ENCODE measurements around the gene OR12D3. TPM values are rescaled to one million over a fixed set of nuclear protein-coding genes. Genes with fewer than 3 reads are reported as not detected.

The OR12D3 gene
- total RNA-seq, 4 donors from 2014 or later: not detected

GRCh38 chr6:29332676-29333075 lies 42.4 kb downstream of the OR12D3 start:
- TF ChIP-seq POLR2A (IDR thresholded peaks at IDR 0.05) (no peak), CTCF (IDR thresholded peaks at IDR 0.05) (no peak)
- Histone ChIP-seq H3K4me3 (no peak overlapping the region), H3K36me3 (no peaks in the 10 kb centered on the region), H3K27me3 (no peaks in the 10 kb centered on the region), H3K4me1 (no peaks in the 10 kb centered on the region), H3K9me3 (no peaks in the 10 kb centered on the region), H3K27ac (no peak overlapping the region)
- intact Hi-C loops (cut with DNase I; ENCODE audit: low total_unique reads): no loop called here
- DNase-seq: no peak

GRCh38 chr6:29325777-29326176 lies 49.3 kb downstream of the OR12D3 start:
- no peak overlapping the region for H3K4me3 ChIP-seq
- H3K27me3 ChIP-seq: no peaks in the 10 kb centered on the region
- H3K27ac ChIP-seq: no peak overlapping the region
- no peaks in the 10 kb centered on the region for H3K9me3 ChIP-seq
- H3K36me3 ChIP-seq: no peaks in the 10 kb centered on the region
- DNase-seq: no peak
- intact Hi-C loops (cut with DNase I; ENCODE audit: low total_unique reads): no loop called here
- no peaks in the 10 kb centered on the region for H3K4me1 ChIP-seq
- TF ChIP-seq POLR2A (IDR thresholded peaks at IDR 0.05) (no peak), CTCF (IDR thresholded peaks at IDR 0.05) (no peak)

Other genes starting within 250 kb of the OR12D3 start
- gene OR2J2, start 204.4 kb downstream of the OR12D3 start, total RNA-seq: 10 to 100 TPM in 1 of 4 donors, not detected in 3; 11.8 TPM
- not detected for gene OR14J1, start 73.6 kb downstream of the OR12D3 start, total RNA-seq
- gene OR5V1, start 6.4 kb downstream of the OR12D3 start, total RNA-seq: not detected
- not detected for gene OR12D2, start 20.3 kb upstream of the OR12D3 start, total RNA-seq
- not detected for gene OR12D1, start 39.6 kb upstream of the OR12D3 start, total RNA-seq
- gene OR10C1, start 64.0 kb upstream of the OR12D3 start, total RNA-seq: not detected
- not detected for gene OR11A1, start 81.8 kb upstream of the OR12D3 start, total RNA-seq
- gene OR2H1, start 81.9 kb upstream of the OR12D3 start, total RNA-seq: not detected
- gene MAS1L, start 112.7 kb upstream of the OR12D3 start, total RNA-seq: under 1 TPM in 2 of 4 donors, not detected in 2; 0.37 to 0.48 TPM
- gene UBD, start 184.4 kb upstream of the OR12D3 start, total RNA-seq: under 1 TPM in 1 of 4 donors, not detected in 3; 0.41 TPM
- gene OR2H2, start 209.8 kb upstream of the OR12D3 start, total RNA-seq: not detected